Measurements from ENCODE around the gene DDO.

GRCh38 chr6:110360676-110361075 is 54.7 kb downstream of the DDO start:
- TF ChIP-seq CTCF (IDR thresholded peaks at IDR 0.05; ENCODE audit: poor library complexity, severe bottlenecking) (no peak), RAD21 (conservative IDR thresholded peaks at IDR 0.05) (no peak), POLR2AphosphoS5 (IDR thresholded peaks at IDR 0.05) (no peak), EZH2 (IDR thresholded peaks at IDR 0.05; ENCODE audit: borderline replicate concordance, insufficient read depth, low read length, poor library complexity, severe bottlenecking) (no peak), EP300 (conservative IDR thresholded peaks at IDR 0.05; ENCODE audit: poor library complexity, severe bottlenecking) (no peak), REST (IDR thresholded peaks at IDR 0.05; ENCODE audit: borderline replicate concordance) (no peak), MXI1 (conservative IDR thresholded peaks at IDR 0.05; ENCODE audit: poor library complexity, severe bottlenecking) (no peak), SMC3 (conservative IDR thresholded peaks at IDR 0.05; ENCODE audit: poor library complexity) (no peak), TAF1 (IDR thresholded peaks at IDR 0.05; ENCODE audit: low read depth) (no peak)

Data from neural cell (in vitro differentiated cells).